Activated naive CD8-positive, alpha-beta T cell treated with anti-CD3 and anti-CD28 coated beads, Interleukin-2, amount 10 ng/mL, durations not matched to agents 7 days and 5 days (primary cell): ENCODE results near the gene FXR1. TPM values are rescaled to one million over a fixed set of nuclear protein-coding genes. Genes with fewer than 3 reads are reported as not detected.
A peak's percentile ranks its signal among the peaks of the same experiment; 100 is the strongest.
"Not testable (repeated sequence)": the region's sequence is repeated elsewhere in the genome, so short reads cannot be mapped to it uniquely, and the experiment has no call there.

Source experiments
- ATAC-seq: fragments of 150-1000 bp; cut with Tn5 transposase; one replicate; pipeline ENCODE4 v1.10.0; 2021; ENCODE audit warnings: low read depth, moderate library complexity
- POLR2A ChIA-PET: fragments of 350-600 bp; sonication (Branson Sonifier 250); formaldehyde crosslinking; loops from one replicate; lab custom pipeline; 2021; ENCODE audit warnings: antibody characterized with exemption; lab: Charles Lee
- DNase-seq: peaks from one replicate; pipeline ENCODE4 v3.0.0; 2021
- H3K27ac Mint-ChIP-seq: one replicate; pipeline ENCODE4 v1.8.0; 2022; ENCODE audit warnings: mild to moderate bottlenecking, mixed read lengths
- H3K27me3 Mint-ChIP-seq: one replicate; pipeline ENCODE4 v1.8.0; 2022; ENCODE audit warnings: mild to moderate bottlenecking, moderate library complexity, mixed read lengths
- H3K36me3 Mint-ChIP-seq: one replicate; pipeline ENCODE4 v1.8.0; 2021; ENCODE audit warnings: mild to moderate bottlenecking, mixed read lengths
- H3K4me1 Mint-ChIP-seq: one replicate; pipeline ENCODE4 v1.8.0; 2021; ENCODE audit warnings: mixed read lengths
- H3K4me3 Mint-ChIP-seq: one replicate; pipeline ENCODE4 v1.8.0; 2022; ENCODE audit warnings: mild to moderate bottlenecking, moderate library complexity, mixed read lengths
- H3K9me3 Mint-ChIP-seq: one replicate; pipeline ENCODE4 v1.8.0; 2021; ENCODE audit warnings: mixed read lengths
- total RNA-seq, 2 experiments: library from RNA; stranded (reverse); gene quantifications; one replicate each; pipeline ENCODE4 v1.2.3, GENCODE V29; 2021

The FXR1 gene
- total RNA-seq, result 100 to 1,000 TPM; 140 TPM

DNA sequence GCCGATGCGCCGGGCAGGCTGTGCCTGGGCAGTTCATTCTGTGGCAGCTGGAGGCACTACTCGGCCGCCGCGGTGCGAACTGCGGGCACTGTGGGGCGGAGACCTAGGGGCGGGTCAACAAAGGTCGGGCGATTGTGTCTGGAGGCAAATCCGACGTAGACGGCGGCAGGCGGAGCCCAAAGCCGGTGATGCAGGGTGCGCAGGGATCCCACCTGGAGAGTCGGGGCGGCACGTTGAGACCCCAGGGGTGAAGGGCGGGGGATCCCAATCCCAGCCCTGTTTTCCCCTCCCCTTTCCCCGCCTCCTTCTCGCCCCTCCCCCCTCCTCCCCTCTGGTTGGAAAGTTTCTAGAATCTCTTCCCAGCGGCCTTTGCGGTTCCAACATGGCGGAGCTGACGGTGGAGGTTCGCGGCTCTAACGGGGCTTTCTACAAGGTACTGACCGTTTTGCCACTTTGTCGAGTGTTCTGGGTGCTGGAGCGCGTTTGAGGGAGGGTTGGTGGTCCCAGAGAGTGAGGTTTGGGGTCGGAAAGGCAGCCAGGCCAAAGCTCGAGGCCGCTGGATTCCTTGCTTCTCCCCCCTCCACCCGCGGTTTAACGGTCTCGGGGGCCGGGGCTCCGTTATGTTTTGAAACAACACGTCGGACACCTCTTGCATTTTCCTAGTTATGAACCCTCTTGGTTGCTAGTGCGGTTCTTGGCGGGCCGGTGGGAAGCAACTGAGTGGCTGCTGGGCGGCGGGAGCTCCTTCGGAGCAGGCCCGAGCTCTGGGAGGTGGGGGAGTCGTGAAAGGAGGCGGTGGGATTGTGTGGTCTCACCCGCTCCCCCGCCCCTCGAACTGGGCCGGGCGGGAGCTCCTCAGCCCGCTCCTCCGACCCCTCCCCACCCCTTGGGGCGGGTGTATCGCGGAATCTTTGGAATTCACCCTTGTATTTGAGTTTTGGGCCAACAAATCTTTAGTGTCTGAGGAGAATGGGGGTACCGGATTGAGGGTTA lies at the start of gene FXR1:
Gene FXR1 (plus strand): TSS at position 367 of the 993 bp plus-strand sequence. CDS start 16 bp downstream, at position 383.
- Mint-ChIP-seq H3K4me1 (peaks cover 29% of the 10 kb centered on the region), H3K27me3 (no peaks in the 10 kb centered on the region), H3K27ac (peak within 1 kb of the TSS; percentile 93), H3K9me3 (no peaks in the 10 kb centered on the region), H3K36me3 (peaks cover 10% of the 10 kb centered on the region), H3K4me3 (peak within 1 kb of the TSS; percentile 98)
- POLR2A ChIA-PET, result interaction anchor here (0.8 to 1.4 kb wide), 5 partner anchors 19 to 311 kb away, joined by 3 read pairs; partner anchors contain the start of genes DNAJC19 and TTC14
- DNase-seq (peak; percentile 89), ATAC-seq (peak; percentile 96)

DNA sequence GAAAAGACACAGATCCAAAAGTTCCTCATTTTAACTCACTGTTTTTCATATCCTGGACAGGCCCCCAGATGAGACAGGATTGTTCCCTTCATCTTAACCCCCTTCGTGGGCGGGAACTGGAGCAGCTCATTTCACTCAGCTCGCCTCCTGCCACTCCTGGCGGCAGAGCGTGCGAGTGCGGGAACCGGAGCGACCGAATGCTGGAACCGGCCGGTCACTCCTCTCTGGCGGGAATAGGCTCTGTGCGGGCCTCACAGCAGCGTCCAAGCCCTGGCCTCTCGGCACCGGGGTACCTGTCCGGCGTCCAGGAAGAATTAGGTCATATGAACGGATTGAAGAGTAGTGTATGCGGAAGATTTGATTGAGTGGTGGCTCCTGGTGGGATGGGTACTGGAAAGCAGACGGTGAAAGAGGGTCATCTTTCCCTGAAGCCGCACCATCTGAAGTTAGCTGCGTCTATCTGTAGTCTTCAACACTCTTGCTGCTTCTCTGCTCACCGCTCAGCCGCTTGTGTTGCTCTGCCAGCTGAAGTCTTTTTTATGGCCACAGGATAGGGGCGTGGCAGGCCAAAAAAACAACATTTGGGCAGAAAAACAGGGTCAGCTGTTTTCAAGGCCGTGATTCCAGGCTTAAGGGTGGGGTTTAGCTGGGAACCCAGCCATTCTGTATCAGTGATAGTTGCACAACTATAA lies 42.3 kb upstream of the FXR1 start:
- ATAC-seq (no peak), DNase-seq (no peak)
- Mint-ChIP-seq H3K4me1 (peaks cover 1% of the 10 kb centered on the region), H3K36me3 (no peaks in the 10 kb centered on the region), H3K27ac (no peak overlapping the region), H3K9me3 (no peaks in the 10 kb centered on the region), H3K4me3 (no peak overlapping the region), H3K27me3 (peaks cover 26% of the 10 kb centered on the region)
- POLR2A ChIA-PET, result no interaction called here

GRCh38 chr3:180871901-180872300 lies 40.6 kb upstream of the FXR1 start:
- ATAC-seq (no peak), DNase-seq (no peak)
- H3K9me3 Mint-ChIP-seq, result no peaks in the 10 kb centered on the region
- POLR2A ChIA-PET, result no interaction called here
- H3K4me1 Mint-ChIP-seq, result peaks cover 1% of the 10 kb centered on the region
- H3K27ac Mint-ChIP-seq, result no peak overlapping the region
- no peak overlapping the region for H3K4me3 Mint-ChIP-seq
- no peaks in the 10 kb centered on the region for H3K36me3 Mint-ChIP-seq
- H3K27me3 Mint-ChIP-seq, result peaks cover 22% of the 10 kb centered on the region

GRCh38 chr3:180872430-180872829 lies 40.0 kb upstream of the FXR1 start:
- H3K4me3 Mint-ChIP-seq, DNase-seq, H3K36me3 Mint-ChIP-seq, H3K4me1 Mint-ChIP-seq, ATAC-seq, H3K27ac Mint-ChIP-seq, POLR2A ChIA-PET, H3K9me3 Mint-ChIP-seq: not testable (repeated sequence)
- peaks cover 22% of the 10 kb centered on the region for H3K27me3 Mint-ChIP-seq

GRCh38 chr3:180875124-180875698 lies 37.3 kb upstream of the FXR1 start:
- DNase-seq, result no peak
- no peaks in the 10 kb centered on the region for H3K4me1 Mint-ChIP-seq
- POLR2A ChIA-PET, result no interaction called here
- no peak overlapping the region for H3K4me3 Mint-ChIP-seq
- no peak for ATAC-seq
- no peak overlapping the region for H3K27ac Mint-ChIP-seq
- no peaks in the 10 kb centered on the region for H3K36me3 Mint-ChIP-seq
- H3K9me3 Mint-ChIP-seq, result no peaks in the 10 kb centered on the region
- H3K27me3 Mint-ChIP-seq, result peaks cover 8% of the 10 kb centered on the region

- Mint-ChIP-seq H3K4me1 (no peaks in the 10 kb centered on the region), H3K36me3 (no peaks in the 10 kb centered on the region), H3K27ac (no peak overlapping the region), H3K9me3 (no peaks in the 10 kb centered on the region), H3K4me3 (no peak overlapping the region), H3K27me3 (peaks cover 7% of the 10 kb centered on the region)
- no peak for DNase-seq
- ATAC-seq, result no peak
- POLR2A ChIA-PET, result no interaction called here
Observed at GRCh38 chr3:180881065-180881801, 31.2 kb upstream of the FXR1 start.

GRCh38 chr3:180882115-180882514 lies 30.4 kb upstream of the FXR1 start:
- POLR2A ChIA-PET, result no interaction called here
- ATAC-seq (no peak), DNase-seq (no peak)
- Mint-ChIP-seq H3K4me3 (no peak overlapping the region), H3K36me3 (no peaks in the 10 kb centered on the region), H3K9me3 (no peaks in the 10 kb centered on the region), H3K27me3 (peaks cover 4% of the 10 kb centered on the region), H3K4me1 (no peaks in the 10 kb centered on the region), H3K27ac (no peak overlapping the region)

- POLR2A ChIA-PET, result no interaction called here
- no peak for DNase-seq
- Mint-ChIP-seq H3K4me3 (no peak overlapping the region), H3K9me3 (peaks cover 8% of the 10 kb centered on the region), H3K36me3 (no peaks in the 10 kb centered on the region), H3K27ac (no peak overlapping the region), H3K4me1 (peaks cover 1% of the 10 kb centered on the region), H3K27me3 (no peaks in the 10 kb centered on the region)
- ATAC-seq, result no peak
Observed at GRCh38 chr3:180888992-180889560, 23.4 kb upstream of the FXR1 start.

DNA sequence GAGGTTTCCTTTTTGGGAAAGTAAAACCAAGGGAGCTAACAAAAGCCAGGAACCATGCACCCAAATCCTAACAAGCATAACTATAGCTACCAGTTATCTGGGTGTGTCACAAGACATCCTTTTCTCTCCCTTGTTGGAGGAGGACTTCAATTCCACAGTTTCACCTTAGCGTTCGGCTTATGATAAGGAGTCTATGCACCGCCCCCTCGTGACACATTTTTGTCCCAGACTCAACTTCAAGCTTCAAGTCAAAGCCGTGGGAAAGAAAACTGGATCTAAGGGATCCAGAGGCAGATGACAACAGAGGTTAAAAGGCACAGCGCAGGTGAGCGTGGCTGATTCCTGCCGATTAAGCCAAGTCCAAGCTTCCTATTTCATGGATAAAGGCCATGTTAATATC lies 13.9 kb upstream of the FXR1 start:
- H3K27me3 Mint-ChIP-seq, result no peaks in the 10 kb centered on the region
- no peak for ATAC-seq
- no peaks in the 10 kb centered on the region for H3K36me3 Mint-ChIP-seq
- no peak for DNase-seq
- POLR2A ChIA-PET, result no interaction called here
- H3K4me3 Mint-ChIP-seq, result no peak overlapping the region
- H3K9me3 Mint-ChIP-seq, result no peaks in the 10 kb centered on the region
- H3K4me1 Mint-ChIP-seq, result no peaks in the 10 kb centered on the region
- H3K27ac Mint-ChIP-seq, result no peak overlapping the region

DNA sequence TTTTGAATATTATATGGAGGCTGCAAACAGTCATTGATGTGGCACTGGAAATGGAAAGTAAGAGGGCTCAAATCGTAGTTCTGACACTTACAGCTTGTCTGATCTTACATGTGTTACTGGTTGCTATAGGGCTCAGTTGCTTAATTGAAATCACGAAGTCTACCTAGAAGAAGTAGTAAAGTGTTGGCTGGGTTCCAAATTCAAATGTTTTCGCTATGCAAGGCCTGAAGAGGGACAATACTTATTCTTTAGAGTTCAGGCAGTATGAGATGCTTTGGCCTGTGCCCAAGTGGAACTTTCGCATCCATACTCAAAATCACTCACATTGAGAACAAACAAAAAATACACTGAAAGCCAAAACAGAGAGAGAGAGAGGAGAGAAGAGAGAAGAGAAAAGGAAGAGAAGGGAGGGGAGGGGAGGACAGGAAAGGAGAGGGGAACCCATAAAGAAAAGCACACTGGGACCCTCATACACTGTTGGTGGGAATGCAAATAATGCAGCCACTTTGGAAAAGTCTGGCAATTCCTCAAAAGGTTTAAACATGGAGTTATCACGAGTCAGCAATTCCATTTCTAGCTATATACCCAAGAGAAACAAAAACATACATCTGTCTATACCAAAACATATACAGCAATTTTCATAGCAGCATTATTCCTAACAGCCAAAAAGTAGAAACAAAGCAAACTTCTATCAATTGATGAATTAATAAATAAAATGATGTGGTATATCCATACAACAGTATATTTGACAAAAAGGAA lies 2.9 kb upstream of the FXR1 start:
- ATAC-seq (no peak), DNase-seq (no peak)
- Mint-ChIP-seq H3K4me3 (peak overlapping the region; percentile 29), H3K27me3 (no peaks in the 10 kb centered on the region), H3K4me1 (peaks cover 19% of the 10 kb centered on the region), H3K36me3 (peaks cover 4% of the 10 kb centered on the region), H3K27ac (no peak overlapping the region), H3K9me3 (peaks cover 2% of the 10 kb centered on the region)
- POLR2A ChIA-PET, result interaction anchor here (0.6 kb wide), 2 partner anchors 880 to 1417 kb away, joined by 3 read pairs; no protein-coding TSS in a partner anchor

DNA sequence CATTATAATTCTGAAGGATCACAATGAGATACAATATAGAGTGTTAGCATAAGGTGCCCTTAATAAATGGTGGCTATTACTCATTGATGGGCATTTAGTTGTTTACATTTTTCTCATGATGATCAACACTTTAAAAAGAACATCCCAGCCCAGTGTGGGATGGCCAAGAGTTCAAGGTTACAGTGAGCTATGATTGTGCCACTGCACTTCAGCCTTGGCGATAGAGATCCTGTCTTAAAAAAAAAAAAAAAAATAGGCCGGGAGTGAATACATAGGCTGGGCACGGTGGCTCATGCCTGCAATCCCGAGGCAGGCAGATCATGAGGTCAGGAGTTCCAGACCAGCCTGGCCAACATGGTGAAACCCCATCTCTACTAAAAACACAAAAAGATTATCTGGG lies 1.6 kb upstream of the FXR1 start:
- Mint-ChIP-seq H3K4me1 (peaks cover 29% of the 10 kb centered on the region), H3K4me3 (peak overlapping the region; percentile 16)
- POLR2A ChIA-PET, result no interaction called here

DNA sequence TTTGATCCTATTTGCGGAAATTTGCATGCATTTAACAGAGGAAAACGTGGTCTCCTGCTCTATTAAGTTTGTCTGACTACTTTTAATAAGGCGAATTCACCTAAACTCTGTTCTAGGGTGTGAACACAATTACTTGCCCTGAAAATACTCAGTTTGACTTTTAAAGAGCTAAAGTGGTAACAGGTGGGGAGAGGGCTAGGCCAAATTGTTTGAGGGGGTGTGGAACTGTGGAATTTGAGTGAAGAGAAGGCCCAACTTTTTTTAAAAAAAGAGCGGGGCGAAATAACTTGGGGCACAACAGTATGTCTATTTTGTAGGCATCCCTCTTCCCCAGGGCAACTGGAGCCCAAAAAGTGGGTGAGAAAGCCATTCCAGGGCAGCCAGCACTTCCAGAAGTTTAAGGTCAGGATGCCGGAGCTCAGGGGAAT lies 580 bp upstream of the FXR1 start:
- Mint-ChIP-seq H3K9me3 (no peaks in the 10 kb centered on the region), H3K4me3 (peak overlapping the region; percentile 98), H3K27ac (peak overlapping the region; percentile 93), H3K36me3 (peaks cover 10% of the 10 kb centered on the region), H3K4me1 (peaks cover 29% of the 10 kb centered on the region), H3K27me3 (no peaks in the 10 kb centered on the region)
- DNase-seq (no peak), ATAC-seq (no peak)
- POLR2A ChIA-PET, result interaction anchor here (0.8 to 1.4 kb wide), 4 partner anchors 20 to 310 kb away, joined by 3 read pairs; partner anchors contain the start of genes DNAJC19 and TTC14

More for the DNA sequence above, 1.6 kb upstream of the FXR1 start:
- DNase-seq (no peak), ATAC-seq (no peak)
- Mint-ChIP-seq H3K27me3 (no peaks in the 10 kb centered on the region), H3K27ac (no peak overlapping the region), H3K9me3 (peaks cover 1% of the 10 kb centered on the region), H3K36me3 (peaks cover 10% of the 10 kb centered on the region)
